Epithelial cell of proximal tubule (primary cell): ENCODE measurements around the gene MYBPH. TPM values are rescaled to one million over a fixed set of nuclear protein-coding genes. Genes with fewer than 3 reads are reported as not detected.

ENCODE experiments used
- DNase-seq: peaks from one replicate; pipeline ENCODE4 v3.0.0-alpha.2; 2011; ENCODE audit warnings: low read depth
- H3K4me3 ChIP-seq: 2 replicates; pipeline ENCODE4 v1.5.1; 2011; ENCODE audit warnings: low read depth, mild to moderate bottlenecking, low read length
- CTCF ChIP-seq: conservative IDR thresholded peaks from 2 replicates; pipeline ENCODE4 v1.5.1; 2012; ENCODE audit warnings: low read depth, mild to moderate bottlenecking, low read length
- total RNA-seq: library from RNA; depleted of rRNA; stranded (reverse); fragments of >200 nt; gene quantifications from 2 replicates; pipeline ENCODE4 v1.2.3, GENCODE V29; 2015

MYBPH gene
- total RNA-seq, 1 donor from 2014 or later: not detected

- no peak for TF ChIP-seq CTCF
- no peak for DNase-seq
- H3K4me3 ChIP-seq: no peak overlapping the region
These were observed 7.3 kb downstream of the MYBPH start for GRCh38 chr1:203168256-203168786.

GRCh38 chr1:203167913-203168200, 7.8 kb downstream of the MYBPH start:
- H3K4me3 ChIP-seq: no peak overlapping the region
- DNase-seq: no peak
- TF ChIP-seq CTCF: no peak

GRCh38 chr1:203167026-203167912, 8.4 kb downstream of the MYBPH start:
- no peak for TF ChIP-seq CTCF
- DNase-seq: no peak

GRCh38 chr1:203166192-203166940, 9.3 kb downstream of the MYBPH start:
- TF ChIP-seq CTCF: peak; percentile 44
- no peak overlapping the region for H3K4me3 ChIP-seq
- no peak for DNase-seq

More at GRCh38 chr1:203167026-203167912, 8.4 kb downstream of the MYBPH start:
- H3K4me3 ChIP-seq: no peak overlapping the region

GRCh38 chr1:203165800-203166161, 9.8 kb downstream of the MYBPH start:
- H3K4me3 ChIP-seq: no peak overlapping the region
- no peak for TF ChIP-seq CTCF
- DNase-seq: no peak

GRCh38 chr1:203165101-203165799, 10.4 kb downstream of the MYBPH start:
- H3K4me3 ChIP-seq: no peak overlapping the region
- no peak for DNase-seq
- no peak for TF ChIP-seq CTCF
